Measurements from ENCODE around the gene OTUD5.

DNA sequence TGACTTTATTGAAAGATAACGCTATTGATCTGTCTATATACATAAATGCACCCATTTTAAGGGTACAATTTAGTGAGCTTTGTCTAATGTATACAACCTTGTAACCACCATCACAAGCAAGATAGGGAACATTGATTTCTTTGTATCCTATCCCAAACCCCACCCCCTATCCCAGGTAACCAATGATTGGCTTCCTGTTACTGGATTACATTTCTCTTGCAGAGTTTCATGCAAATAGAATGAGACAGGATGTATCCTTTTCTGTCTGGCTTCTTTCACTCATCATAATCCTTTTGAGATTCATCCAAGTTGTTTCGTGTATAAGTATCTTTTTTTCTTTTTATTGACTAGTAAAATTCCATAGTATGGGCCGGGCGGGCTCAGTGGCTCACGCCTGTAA lies 46.3 kb upstream of the OTUD5 start:
- TF ChIP-seq, protein P1, sequence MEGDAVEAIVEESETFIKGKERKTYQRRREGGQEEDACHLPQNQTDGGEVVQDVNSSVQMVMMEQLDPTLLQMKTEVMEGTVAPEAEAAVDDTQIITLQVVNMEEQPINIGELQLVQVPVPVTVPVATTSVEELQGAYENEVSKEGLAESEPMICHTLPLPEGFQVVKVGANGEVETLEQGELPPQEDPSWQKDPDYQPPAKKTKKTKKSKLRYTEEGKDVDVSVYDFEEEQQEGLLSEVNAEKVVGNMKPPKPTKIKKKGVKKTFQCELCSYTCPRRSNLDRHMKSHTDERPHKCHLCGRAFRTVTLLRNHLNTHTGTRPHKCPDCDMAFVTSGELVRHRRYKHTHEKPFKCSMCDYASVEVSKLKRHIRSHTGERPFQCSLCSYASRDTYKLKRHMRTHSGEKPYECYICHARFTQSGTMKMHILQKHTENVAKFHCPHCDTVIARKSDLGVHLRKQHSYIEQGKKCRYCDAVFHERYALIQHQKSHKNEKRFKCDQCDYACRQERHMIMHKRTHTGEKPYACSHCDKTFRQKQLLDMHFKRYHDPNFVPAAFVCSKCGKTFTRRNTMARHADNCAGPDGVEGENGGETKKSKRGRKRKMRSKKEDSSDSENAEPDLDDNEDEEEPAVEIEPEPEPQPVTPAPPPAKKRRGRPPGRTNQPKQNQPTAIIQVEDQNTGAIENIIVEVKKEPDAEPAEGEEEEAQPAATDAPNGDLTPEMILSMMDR (IDR thresholded peaks at IDR 0.05), result no peak
- no peak for TF ChIP-seq POLR2A (IDR thresholded peaks at IDR 0.05)

Measured in heart left ventricle (tissue), 13 donors.